OCI-LY7 (cell line): ENCODE measurements around the gene ZDHHC5. TPM values are rescaled to one million over a fixed set of nuclear protein-coding genes. Genes with fewer than 3 reads are reported as not detected.

Experiments
- BruUV-seq: library from RNA; stranded (reverse); fragments of 400-500 nt; replicated peaks from 2 replicates; lab custom pipeline; 2021; lab: Mats Ljungman, UMichigan
- CTCF ChIA-PET: fragments of 300-600 bp; sonication (Branson Sonifier 250); formaldehyde crosslinking; loops from one replicate; lab custom pipeline; 2022; ENCODE audit warnings: antibody characterized with exemption; ENCODE audit not compliant: unreplicated experiment; lab: Charles Lee
- POLR2A ChIA-PET: fragments of 300-600 bp; sonication (Branson Sonifier 250); formaldehyde crosslinking; loops from one replicate; lab custom pipeline; 2022; ENCODE audit warnings: antibody characterized with exemption; lab: Charles Lee
- DNase-seq: peaks from one replicate; pipeline ENCODE4 v3.0.0-alpha.2; 2015; ENCODE audit warnings: low spot score
- H2AFZ ChIP-seq: fragments of 200-600 bp; sonication (generic), shearing (Covaris generic); 2 replicates; pipeline ENCODE4 v1.6.1; 2014; ENCODE audit warnings: mild to moderate bottlenecking, antibody characterized with exemption, low read length, moderate library complexity
- H3K27ac ChIP-seq: fragments of 200-600 bp; sonication (generic); 2 replicates; pipeline ENCODE4 v1.5.1; 2014; ENCODE audit warnings: mixed run types, low read depth, mild to moderate bottlenecking, moderate library complexity, low read length, inconsistent platforms; ENCODE audit not compliant: poor library complexity, severe bottlenecking
- H3K36me3 ChIP-seq: fragments of 200-600 bp; sonication (generic); 2 replicates; pipeline ENCODE4 v1.6.1; 2014; ENCODE audit warnings: mild to moderate bottlenecking, antibody characterized with exemption, low read length, moderate library complexity, mixed read lengths; ENCODE audit not compliant: insufficient read depth
- H3K4me1 ChIP-seq: fragments of 200-600 bp; sonication (generic); 2 replicates; pipeline ENCODE4 v1.5.1; 2014; ENCODE audit warnings: mild to moderate bottlenecking, low read length; ENCODE audit not compliant: insufficient read depth, poor library complexity, severe bottlenecking
- H3K4me2 ChIP-seq: fragments of 200-600 bp; sonication (generic); 2 replicates; pipeline ENCODE4 v1.6.1; 2014; ENCODE audit warnings: mild to moderate bottlenecking, low read length
- H3K4me3 ChIP-seq: fragments of 200-600 bp; sonication (generic); 2 replicates; pipeline ENCODE4 v1.5.1; 2014; ENCODE audit warnings: mild to moderate bottlenecking, low read depth, low read length; ENCODE audit not compliant: poor library complexity, severe bottlenecking
- H3K79me2 ChIP-seq: fragments of 200-600 bp; sonication (generic); 2 replicates; pipeline ENCODE4 v1.6.1; 2016; ENCODE audit warnings: low read depth, mild to moderate bottlenecking, low read length, moderate library complexity, mixed read lengths; ENCODE audit not compliant: insufficient read depth
- H3K9me2 ChIP-seq: fragments of 200-600 bp; sonication (generic); 2 replicates; pipeline ENCODE4 v1.6.1; 2016; ENCODE audit warnings: mild to moderate bottlenecking, low read length, mixed read lengths; ENCODE audit not compliant: insufficient read depth
- H3K9me3 ChIP-seq: fragments of 200-600 bp; sonication (generic); 2 replicates; pipeline ENCODE4 v1.6.1; 2014; ENCODE audit warnings: mild to moderate bottlenecking, mixed run types, low read length, mixed read lengths
- H4K20me1 ChIP-seq: fragments of 200-600 bp; sonication (generic); 2 replicates; pipeline ENCODE4 v1.6.1; 2014; ENCODE audit warnings: mild to moderate bottlenecking, antibody characterized with exemption, low read length, moderate library complexity, mixed read lengths; ENCODE audit not compliant: insufficient read depth
- EZH2phosphoT487 ChIP-seq: fragments of 200-600 bp; sonication (generic); IDR thresholded peaks from 2 replicates; pipeline ENCODE4 v1.6.1; 2018; ENCODE audit warnings: low read depth, borderline replicate concordance, mild to moderate bottlenecking, mixed run types, antibody characterized with exemption, low read length, moderate library complexity, mixed read lengths
- intact Hi-C: fragments of 100-400 bp; cut with micrococcal nuclease; formaldehyde crosslinking; loops from one replicate; pipeline ENCODE4 v1.10.0; 2022; ENCODE audit not compliant: unreplicated experiment
- total RNA-seq, 2 experiments: library from RNA; depleted of rRNA in 1 of 2; stranded (reverse); fragments of >200 nt in 1 of 2; shearing (Covaris generic) in 1 of 2; gene quantifications; 2 replicates each; pipeline ENCODE4 v1.2.3, GENCODE V29; 2014 to 2022
- TF ChIP-seq, protein P1 (sequence below): fragments of 200-600 bp; sonication (generic); conservative IDR thresholded peaks from 2 replicates; pipeline ENCODE4 v1.5.1; 2014; ENCODE audit warnings: mild to moderate bottlenecking, antibody characterized with exemption, low read length, moderate library complexity, mixed read lengths

ZDHHC5 gene
- total RNA-seq, 2 experiments from 2014 or later: 27.5 to 57.4 TPM

DNA sequence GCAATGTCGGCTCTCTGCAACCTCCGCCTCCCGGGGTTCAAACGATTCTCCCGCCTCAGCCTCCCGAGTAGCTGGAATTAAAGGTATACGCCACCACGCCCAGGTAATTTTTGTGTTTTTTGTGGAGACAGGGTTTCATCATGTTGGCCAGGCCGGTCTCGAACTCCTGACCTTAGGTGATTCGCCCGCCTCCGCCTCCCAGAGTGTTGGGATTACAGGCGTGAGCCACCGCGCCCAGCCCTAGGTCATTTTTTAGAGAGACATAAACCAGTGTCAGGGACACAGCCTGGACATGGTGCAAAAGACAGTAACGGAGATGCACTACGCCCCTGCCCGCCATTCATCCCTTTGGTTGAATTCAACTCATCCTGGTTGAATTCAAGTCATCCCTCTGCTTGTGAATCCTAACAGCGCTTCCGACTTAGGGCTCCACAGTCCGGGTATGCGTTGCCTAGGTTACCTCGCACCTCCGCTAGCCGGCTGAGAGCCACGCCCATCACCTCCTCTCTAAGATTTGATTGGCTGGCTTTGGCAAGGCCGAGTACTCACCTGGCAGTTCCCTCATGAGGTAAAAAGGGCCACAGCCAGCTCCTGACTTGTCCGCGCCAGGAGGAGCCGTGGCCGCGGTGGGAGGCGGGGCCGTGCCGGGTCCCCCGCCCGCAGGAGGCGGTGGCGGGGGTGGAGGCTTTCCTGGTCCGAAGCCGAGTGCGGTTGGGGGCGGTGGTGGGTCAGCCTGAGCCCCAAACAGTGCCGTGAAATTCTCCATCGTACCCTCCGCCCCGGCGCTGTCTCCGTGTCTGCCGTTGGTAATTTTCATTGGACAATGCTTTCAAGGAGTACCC lies 43.7 kb downstream of the ZDHHC5 start, which contains the start of gene MED19:
MED19 (minus strand) TSS at position 802 of the 842 bp plus-strand sequence; CDS start at position 766, 36 bp downstream.
- intact Hi-C loops: loop anchor here (1.0 kb wide), 3 partner anchors 30 to 181 kb away; partner anchors contain the start of genes SELENOH and TIMM10
- BruUV-seq: TSS peak; percentile 84
- Histone ChIP-seq H3K4me3 (peak within 1 kb of the TSS; percentile 89), H3K27ac (peak within 1 kb of the TSS; percentile 82), H4K20me1 (peaks cover 3% of the 10 kb centered on the region), H3K4me1 (peaks cover 28% of the 10 kb centered on the region), H2AFZ (peak within 1 kb of the TSS; percentile 80), H3K9me2 (no peaks in the 10 kb centered on the region), H3K36me3 (peaks cover 37% of the 10 kb centered on the region), H3K4me2 (peak within 1 kb of the TSS; percentile 93), H3K79me2 (peaks cover 46% of the 10 kb centered on the region), H3K9me3 (no peaks in the 10 kb centered on the region)
- ChIA-PET POLR2A (interaction anchor here (0.6 kb wide), 1 partner anchor 30 kb away, joined by 4 read pairs; the partner anchor contains the start of gene SELENOH), CTCF (no interaction called here)
- peak; percentile 85 for DNase-seq
- TF ChIP-seq, protein P1, sequence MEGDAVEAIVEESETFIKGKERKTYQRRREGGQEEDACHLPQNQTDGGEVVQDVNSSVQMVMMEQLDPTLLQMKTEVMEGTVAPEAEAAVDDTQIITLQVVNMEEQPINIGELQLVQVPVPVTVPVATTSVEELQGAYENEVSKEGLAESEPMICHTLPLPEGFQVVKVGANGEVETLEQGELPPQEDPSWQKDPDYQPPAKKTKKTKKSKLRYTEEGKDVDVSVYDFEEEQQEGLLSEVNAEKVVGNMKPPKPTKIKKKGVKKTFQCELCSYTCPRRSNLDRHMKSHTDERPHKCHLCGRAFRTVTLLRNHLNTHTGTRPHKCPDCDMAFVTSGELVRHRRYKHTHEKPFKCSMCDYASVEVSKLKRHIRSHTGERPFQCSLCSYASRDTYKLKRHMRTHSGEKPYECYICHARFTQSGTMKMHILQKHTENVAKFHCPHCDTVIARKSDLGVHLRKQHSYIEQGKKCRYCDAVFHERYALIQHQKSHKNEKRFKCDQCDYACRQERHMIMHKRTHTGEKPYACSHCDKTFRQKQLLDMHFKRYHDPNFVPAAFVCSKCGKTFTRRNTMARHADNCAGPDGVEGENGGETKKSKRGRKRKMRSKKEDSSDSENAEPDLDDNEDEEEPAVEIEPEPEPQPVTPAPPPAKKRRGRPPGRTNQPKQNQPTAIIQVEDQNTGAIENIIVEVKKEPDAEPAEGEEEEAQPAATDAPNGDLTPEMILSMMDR: no peak
- TF ChIP-seq EZH2phosphoT487: no peak

DNA sequence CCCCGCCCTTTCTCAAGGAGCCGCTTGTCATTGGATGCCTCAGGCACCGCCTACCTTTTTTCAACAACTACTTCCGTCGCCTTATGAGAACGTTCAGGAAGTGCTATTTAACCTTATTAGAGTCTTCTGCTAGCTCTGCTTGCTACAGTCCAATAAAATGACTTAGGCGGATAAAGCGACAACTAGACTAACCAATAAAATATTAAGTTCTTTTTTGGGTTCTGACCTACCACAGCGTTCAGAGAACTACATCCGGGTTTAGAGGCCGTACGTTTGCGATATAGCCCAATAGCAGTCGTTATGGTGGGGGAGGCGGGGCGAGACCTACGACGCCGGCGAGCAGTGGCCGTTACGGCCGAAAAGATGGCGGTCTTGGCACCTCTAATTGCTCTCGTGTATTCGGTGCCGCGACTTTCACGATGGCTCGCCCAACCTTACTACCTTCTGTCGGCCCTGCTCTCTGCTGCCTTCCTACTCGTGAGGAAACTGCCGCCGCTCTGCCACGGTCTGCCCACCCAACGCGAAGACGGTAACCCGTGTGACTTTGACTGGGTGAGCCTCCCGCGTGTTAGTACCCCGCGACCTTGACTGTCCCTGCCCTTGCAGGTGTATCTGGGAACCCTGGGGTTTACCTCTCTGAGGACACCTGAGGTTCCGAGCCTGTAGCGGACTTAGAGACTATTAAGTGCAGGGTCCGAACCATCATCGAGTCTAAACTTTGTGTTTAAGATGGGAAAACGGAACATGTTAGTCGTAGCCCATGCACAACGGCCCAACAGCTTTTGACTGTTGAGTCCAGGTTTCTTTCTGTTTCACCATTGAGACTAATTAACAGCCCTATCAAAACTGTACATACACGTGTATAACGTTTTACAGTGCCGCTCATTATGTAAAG lies 44.6 kb downstream of the ZDHHC5 start, which contains the start of gene TMX2:
TMX2 (plus strand) TSS at position 338 of the 895 bp plus-strand sequence; CDS start at position 364, 26 bp downstream.
- BruUV-seq: TSS peak; percentile 80
- ChIA-PET CTCF (interaction anchor here (0.5 to 0.7 kb wide), 2 partner anchors 717 to 865 kb away, joined by 3 to 4 read pairs; no protein-coding TSS in a partner anchor), POLR2A (interaction anchor here (0.6 kb wide), 1 partner anchor 29 kb away, joined by 4 read pairs; the partner anchor contains the start of gene SELENOH)
- Histone ChIP-seq H3K79me2 (peaks cover 46% of the 10 kb centered on the region), H3K4me2 (peak within 1 kb of the TSS; percentile 93), H4K20me1 (peaks cover 3% of the 10 kb centered on the region; the same call in 1 of the 2 replicates), H3K4me1 (peaks cover 28% of the 10 kb centered on the region), H3K27ac (peak within 1 kb of the TSS; percentile 82), H3K36me3 (peaks cover 37% of the 10 kb centered on the region), H3K9me2 (no peaks in the 10 kb centered on the region), H3K4me3 (peak within 1 kb of the TSS; percentile 89), H3K9me3 (no peaks in the 10 kb centered on the region), H2AFZ (peak within 1 kb of the TSS; percentile 80)
- peak; percentile 98 for DNase-seq
- TF ChIP-seq, protein P1: no peak
- no peak for TF ChIP-seq EZH2phosphoT487
- intact Hi-C loops: loop anchor here (1.0 kb wide), 3 partner anchors 29 to 182 kb away; partner anchors contain the start of genes SELENOH and TIMM10
